Sciatic nerve (tissue), 2 donors: Measurements from ENCODE around the gene LAMB3. TPM values are rescaled to one million over a fixed set of nuclear protein-coding genes. Genes with fewer than 3 reads are reported as not detected.

Experiments
- ATAC-seq: fragments of 200-7000 bp; cut with Tn5 transposase; one replicate; pipeline ENCODE4 v1.9.1; 2020; ENCODE audit warnings: mild to moderate bottlenecking, moderate library complexity
- DNase-seq: peaks from one replicate; pipeline ENCODE4 v3.0.0-alpha.2; 2020; ENCODE audit warnings: low spot score
- intact Hi-C: fragments of 100-400 bp; cut with DNase I; formaldehyde crosslinking; loops from one replicate; pipeline ENCODE4 v1.14.2; 2022
- microRNA-seq: library from miRNA; unstranded; fragments of <30 nt; microRNA quantifications from one replicate; pipeline ENCODE4 v1.2.0, GENCODE V29; 2020
- total RNA-seq: library from RNA; stranded (reverse); fragmentation: NEBNext Ultra II Directional; extraction: Animal tissue kit (Norgen Biotek cat#: 25700); gene quantifications from one replicate; pipeline ENCODE4 v1.2.1, GENCODE V29; 2021
- donor health status: DM: no; HTN: no; CAD: no.
- donor health status: DM: no; HTN: no; CAD: no.

The LAMB3 gene
- total RNA-seq, 1 donor from 2014 or later = 2.8 TPM

DNA sequence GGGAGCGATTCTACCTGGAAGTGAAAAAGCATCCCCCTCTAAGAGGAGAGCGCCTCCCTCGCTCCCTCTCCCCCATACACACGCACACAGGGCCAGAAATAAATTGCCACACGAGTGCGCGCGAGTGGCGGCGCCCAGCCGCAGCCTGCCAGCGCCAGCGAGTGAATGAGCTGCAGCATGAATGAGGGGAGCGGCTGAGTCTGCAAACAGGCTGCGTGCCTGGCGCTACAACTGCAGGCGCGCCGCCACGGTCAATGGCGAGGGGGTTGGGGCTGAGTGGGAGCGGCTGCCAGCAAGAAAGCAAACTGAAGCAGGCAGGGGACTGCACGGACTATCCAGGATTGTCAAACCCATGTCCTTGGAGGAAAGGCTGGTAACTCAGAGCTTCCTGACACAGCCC lies 66.6 kb downstream of the LAMB3 start:
- intact Hi-C loops = no loop called here

DNA sequence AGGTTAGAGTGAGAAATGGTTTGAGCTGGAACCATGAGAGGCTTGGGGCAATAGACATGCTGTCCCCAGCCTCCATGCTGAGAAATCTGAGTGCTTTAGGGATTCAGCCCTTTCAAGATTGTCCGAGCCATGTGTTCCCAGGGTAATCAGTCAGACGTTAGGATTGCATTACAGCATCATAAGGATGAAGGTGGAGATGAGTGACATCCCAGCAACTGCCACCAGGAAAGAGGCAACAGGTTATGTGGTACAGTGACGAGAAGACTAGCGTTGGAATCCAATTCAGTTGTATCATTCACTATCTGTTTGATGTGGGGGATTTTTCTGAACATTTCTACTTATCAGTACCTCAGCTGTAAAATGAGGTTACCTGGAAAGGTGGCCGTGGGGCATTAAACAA lies 67.0 kb downstream of the LAMB3 start:
- no peak for DNase-seq
- no peak for ATAC-seq
- intact Hi-C loops = no loop called here

More for the DNA sequence above, 66.6 kb downstream of the LAMB3 start:
- ATAC-seq = peak; percentile 59
- DNase-seq = no peak

DNA sequence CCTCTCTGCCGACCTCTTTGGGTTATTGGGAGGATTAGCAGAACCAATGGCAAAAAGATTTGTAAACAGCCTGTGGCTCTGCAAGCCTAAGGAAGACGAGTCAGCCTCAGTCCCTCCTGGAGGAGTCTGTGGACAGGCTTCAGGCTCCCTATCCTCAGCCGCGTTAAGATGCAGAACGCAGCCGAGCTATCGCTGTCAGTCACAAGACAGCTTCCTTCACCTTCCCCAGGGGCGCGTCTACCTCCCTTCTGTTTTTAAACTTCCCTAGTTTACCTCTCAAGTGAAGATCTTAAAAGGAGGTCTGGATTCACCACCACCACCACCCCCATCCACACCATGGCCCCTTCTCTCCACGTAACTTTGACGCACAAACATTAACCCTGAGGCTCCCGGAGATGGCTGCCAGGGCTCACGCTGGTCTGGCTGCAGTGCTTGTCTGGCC lies 68.0 kb downstream of the LAMB3 start:
- DNase-seq (no peak), ATAC-seq (no peak)
- intact Hi-C loops = no loop called here

DNA sequence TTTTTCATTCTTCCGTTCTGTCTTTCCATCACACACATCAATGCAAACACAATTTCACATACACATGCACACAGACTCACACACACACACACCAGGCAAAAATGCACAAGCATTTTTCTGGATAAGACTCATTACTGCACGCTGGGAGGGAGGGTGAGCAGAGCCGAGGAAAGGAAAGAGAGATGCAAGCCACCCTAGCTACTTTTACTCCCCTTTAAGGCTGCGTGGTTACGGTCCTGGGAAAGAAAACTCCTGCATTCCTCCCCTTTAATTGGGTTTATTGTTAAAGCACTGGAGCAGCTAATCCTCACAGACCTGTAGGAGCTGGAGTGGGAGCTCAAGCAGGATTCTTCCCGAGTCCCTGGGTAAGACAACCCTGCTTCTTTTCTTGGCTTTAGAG lies 68.8 kb downstream of the LAMB3 start, which contains the start of gene CAMK1G:
Gene CAMK1G, plus strand, starts transcription at position 307 of the 400 bp plus-strand sequence. CDS start 11,270 bp downstream, outside the sequence.
- ATAC-seq (peak; percentile 42), DNase-seq (no peak)
- intact Hi-C loops = no loop called here

DNA sequence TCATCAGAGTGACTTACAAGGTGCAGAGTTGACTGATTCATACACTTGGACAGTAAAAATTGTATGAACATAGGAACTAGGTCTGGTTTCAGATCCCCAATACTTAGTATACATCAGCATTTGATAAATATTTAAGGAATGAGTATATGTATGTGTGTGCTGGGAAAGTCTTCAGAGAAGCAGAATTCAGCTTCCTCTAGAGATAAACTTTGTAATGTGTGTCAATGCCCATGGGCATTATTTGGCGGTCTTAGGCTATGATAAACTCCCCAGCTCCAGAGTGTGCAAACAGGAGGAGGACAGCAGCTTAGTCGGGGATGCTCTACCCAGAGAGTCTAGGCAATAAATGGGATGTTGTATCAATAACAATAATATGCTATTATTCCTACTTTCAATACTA lies 71.6 kb downstream of the LAMB3 start:
- ATAC-seq (no peak), DNase-seq (no peak)
- intact Hi-C loops = no loop called here

DNA sequence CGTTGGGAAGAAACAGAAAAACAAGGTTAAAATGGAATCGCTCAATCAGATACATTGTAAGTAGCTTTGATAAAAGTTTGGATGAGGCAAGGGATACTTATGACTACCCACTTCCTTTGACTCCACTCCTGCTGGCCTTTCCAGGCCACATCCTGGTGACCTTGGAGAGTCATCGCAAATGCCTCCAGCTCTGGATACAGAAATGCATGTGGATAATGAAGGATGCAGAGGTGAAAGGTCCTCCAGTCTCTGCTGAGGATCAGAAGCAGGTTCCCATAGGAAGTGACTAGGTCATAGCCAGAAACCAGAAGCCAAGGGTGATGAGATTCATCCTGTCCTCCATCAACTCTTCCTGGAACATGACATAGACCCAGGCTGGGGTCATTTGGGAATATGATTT lies 74.9 kb downstream of the LAMB3 start:
- DNase-seq (no peak), ATAC-seq (no peak)
- intact Hi-C loops = no loop called here

DNA sequence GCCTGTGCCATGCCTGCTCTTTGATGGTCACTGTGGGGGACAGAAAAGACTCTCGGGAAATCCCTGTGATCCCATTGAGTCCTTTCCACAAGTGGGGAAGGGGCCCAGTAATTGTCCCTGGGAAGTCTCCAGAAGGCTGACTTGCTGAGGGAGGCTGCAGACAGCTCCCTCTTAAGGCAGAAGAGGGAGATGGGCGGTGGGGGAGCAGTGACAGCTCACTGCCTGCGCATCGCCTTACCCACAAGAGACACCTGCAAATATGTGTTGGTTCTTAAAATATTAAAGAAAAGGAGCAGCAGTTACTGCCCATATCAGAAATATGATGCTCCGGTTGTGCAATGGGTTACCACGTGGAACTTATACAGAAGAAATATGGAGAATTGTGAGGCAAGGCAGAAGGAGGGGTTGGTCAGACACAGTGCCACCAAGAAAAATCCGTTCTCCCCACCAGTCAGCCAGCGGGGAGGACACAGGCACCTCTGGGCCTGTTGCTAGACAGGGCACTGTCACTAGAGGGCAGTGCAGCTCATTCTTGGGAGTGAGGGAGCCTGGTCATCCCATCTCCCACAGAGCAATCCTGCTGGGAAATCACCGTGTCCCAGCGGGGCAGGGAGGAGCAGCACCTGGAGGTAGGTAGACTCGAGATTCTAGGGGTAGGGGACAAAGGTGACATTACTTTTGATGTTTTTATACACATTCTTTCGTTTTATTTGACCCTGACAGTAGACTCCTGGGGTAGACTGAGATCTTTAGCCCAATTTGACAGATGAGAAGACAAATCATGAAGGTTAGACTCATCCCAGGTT lies 75.6 kb downstream of the LAMB3 start:
- intact Hi-C loops = no loop called here
- peak; percentile 93 for ATAC-seq
- DNase-seq = peak; percentile 88

DNA sequence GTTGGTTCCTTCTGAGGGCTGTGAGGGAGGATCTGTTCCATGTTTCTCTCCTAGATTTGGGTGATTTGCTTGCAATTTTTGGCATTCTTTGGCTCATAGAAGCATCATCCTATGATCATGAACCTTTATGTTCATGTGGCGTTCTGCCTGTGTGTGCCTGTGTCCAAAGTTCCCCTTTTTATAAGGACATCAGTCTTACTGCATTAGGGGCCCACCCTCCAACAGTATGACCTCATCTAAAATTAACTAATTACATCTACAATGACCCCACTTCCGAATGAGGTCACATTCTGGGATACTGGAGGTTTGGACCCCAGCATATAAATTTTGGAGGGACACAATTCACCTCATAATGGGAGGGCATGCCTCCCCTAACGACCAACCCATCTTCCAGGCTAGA lies 81.5 kb downstream of the LAMB3 start:
- intact Hi-C loops = no loop called here
- DNase-seq (no peak), ATAC-seq (no peak)

DNA sequence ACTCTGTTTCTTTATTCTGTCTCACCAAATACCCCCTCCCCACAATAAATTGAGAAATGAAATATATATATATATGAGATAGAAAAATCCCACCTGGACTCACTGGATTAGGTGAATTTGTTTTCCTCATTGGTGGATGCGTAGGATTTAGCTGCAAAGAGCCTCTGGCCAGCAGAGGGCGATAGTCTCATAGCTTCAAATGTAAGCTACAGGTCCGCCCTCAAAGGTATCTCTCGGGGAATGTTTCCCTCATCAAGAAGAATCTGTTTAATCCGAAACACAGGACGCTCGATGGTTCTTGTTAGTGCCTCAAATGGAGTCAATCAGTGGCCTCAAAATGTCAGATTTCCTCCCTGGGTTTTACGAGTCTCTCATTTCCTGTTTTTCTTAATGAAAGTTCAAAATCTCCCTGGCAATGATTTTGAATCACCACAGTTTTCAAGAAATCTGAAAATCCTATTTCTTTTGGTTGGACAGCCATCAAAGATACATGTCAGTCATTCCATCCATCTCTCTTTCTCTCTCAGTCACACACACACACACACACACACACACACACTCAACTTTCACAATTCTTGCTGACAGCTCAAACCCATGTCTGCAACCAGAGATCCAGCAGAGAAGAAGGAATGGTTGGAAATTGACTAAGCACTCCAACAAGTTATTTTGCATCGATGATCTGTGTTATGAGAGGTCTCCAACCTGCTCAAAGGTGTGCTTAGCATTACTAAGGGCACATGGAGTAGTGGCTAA lies 82.6 kb downstream of the LAMB3 start:
- ATAC-seq = peak; percentile 62
- peak; percentile 87 for DNase-seq
- intact Hi-C loops = no loop called here

DNA sequence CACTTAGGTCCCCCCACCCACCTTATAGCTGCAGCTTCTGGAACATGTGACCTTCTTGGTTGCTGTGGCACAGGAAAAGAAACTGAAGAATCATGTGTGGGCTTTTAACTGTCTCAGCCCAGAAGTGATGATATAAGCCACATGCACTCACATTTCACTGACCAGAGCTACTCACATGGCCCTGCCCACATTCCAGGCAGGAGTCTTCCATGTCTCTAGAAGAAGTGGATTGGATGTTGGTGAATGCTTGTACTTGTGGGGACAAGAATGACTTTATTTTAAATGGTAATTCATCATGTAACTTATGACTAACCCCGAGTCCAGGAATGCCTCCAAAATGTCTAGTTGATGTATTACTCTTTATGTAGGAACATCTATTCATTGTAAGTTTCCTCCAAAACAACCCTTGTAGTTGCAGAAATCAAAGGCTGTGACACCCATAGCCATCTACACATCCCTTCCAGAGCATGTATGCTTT lies 84.5 kb downstream of the LAMB3 start:
- intact Hi-C loops = no loop called here
- no peak for ATAC-seq
- no peak for DNase-seq

DNA sequence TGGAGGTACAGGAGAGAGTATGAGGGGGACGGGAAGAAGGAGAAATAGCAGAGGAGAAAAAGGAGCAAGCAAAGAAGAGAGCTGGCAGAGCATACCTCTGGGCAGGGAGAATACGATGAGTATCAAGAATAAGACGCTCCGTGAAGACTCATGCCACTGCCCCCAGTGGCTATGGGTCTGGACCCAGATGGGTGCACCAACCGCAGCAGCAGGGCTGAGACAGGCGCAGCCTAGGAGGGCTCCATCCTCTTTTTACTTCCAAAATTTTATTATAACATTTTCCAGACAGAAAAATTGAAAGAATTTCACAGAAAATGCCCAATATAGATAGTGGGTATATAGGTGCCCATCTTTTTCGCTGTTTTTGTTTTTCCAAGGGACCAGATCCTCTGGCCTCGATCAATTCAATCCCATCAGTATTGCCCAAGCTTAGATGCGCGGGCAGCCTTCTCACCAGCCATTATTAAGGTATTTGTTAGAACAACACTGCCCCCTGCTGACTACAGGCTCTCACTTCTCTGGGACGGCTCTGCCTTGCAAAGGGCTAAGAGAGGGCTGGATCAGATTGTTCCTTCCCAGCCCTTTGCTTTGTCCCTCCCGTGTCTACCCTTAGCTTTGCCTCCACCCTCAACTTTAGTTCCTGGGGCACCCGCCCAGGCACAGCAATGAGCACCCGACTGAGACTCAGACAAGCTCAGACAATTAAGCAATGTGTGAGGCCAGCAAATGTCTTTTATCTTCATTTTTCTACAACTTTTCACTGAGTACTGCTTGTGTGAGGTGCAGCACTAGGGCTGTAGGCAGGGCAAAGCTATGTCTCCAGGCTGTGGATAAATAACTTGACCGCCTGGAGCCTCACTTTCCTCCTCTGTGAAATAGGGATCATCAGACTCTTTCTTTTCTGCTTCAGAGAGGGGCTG lies 86.2 kb downstream of the LAMB3 start:
- peak; percentile 87 for ATAC-seq
- DNase-seq = peak; percentile 81
- intact Hi-C loops = no loop called here

Small RNA genes within 50 kb of the gene (microRNA-seq; reads per million reads assigned to microRNA genes)
- gene MIR4260 = not detected

Other genes starting within 250 kb of the LAMB3 start
- 0.18 TPM for gene CAMK1G, start 68.7 kb downstream of the LAMB3 start, total RNA-seq
- 93.0 TPM for gene G0S2, start 23.0 kb upstream of the LAMB3 start, total RNA-seq
- 6.0 TPM for gene HSD11B1, start 52.4 kb upstream of the LAMB3 start, total RNA-seq
- 8.3 TPM for gene TRAF3IP3, start 103.6 kb upstream of the LAMB3 start, total RNA-seq
- 1.5 TPM for gene C1orf74, start 132.1 kb upstream of the LAMB3 start, total RNA-seq
- gene IRF6, start 153.7 kb upstream of the LAMB3 start, total RNA-seq = 1.8 TPM
- 7.7 TPM for gene UTP25, start 175.5 kb upstream of the LAMB3 start, total RNA-seq